NCI-H345 (cell line): ENCODE results near the gene NHSL1.

Source experiments
- DNase-seq: peaks from one replicate; lab custom pipeline; 2025; lab: John Stamatoyannopoulos, UW

The NHSL1 gene

DNA sequence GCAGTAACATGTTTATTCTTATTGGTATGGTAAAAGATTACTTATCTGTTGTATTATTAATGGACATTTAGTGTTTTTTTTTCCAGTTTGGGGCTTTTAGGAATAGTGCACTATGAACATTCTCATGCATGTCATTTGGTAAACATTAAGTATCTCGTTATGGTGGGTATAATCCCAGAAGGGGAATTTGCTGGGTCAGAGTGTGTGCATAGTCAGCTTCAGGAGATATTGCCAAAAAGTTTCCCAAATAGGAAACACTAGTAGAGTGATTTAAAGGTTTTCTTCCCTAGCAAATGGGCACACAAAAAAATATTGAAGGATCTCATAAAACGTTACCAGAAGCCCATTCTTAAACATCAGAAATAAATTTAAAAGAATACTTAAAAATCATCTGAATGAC is 25.2 kb upstream of the NHSL1 start:
- no peak for DNase-seq

DNA sequence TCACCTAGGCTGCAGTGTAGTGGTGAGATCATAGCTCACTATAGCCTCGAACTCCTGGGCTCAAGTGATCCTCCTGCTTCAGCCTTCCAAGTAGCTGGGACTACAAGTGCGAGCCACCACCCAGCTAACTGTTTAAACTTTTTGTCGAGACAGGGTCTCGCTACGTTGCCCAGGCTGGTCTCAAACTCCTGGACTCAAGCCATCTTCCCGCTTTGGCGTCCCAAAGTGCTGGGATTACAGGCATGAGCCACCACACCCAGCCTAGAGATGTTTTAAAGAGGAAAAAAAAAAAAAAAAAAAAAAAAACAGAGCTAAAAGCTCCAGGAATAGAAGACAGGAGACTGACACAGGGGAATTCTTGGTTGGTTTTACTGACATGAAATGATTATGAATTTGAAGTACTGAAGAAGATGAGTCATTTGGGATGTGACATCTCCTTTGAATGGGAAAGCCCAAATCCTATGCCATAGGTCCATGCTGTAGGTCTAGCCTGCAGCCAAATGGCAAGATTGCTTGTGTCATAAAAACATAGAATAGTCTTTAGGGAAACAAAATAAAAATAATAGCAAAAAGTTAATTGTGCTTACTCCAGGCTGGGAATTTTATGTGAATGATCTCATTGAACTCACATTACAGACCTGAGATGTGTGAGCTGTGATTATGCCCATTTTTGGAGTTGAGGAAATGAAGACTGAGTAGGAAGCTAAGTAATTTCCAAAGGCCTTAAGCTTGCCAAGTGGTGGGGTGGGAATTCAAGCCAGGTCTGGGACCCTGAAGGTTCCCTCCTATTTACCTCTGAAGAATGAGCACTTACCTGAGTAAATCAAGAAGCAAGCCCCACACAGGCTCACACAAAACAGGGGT is 24.3 kb upstream of the NHSL1 start:
- no peak for DNase-seq

DNA sequence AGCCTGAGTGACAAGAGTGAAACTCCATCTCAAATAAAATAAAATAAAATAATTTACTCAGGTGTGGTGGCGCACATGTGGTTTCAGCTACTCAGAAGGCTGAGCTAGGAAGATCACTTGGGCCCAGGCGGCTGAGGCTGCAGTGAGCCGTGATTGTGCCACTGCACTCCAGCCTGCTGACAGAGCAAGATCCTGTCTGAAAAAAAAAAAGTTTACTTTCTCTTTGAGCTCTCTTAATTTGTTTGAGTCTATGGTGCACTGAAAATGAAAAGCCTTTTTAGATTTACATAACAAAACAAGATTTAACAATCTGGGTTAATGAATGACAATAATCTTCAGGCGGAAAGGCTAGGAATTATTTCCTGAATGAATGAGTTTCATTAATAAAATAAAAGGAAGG is 23.3 kb upstream of the NHSL1 start:
- no peak for DNase-seq

DNA sequence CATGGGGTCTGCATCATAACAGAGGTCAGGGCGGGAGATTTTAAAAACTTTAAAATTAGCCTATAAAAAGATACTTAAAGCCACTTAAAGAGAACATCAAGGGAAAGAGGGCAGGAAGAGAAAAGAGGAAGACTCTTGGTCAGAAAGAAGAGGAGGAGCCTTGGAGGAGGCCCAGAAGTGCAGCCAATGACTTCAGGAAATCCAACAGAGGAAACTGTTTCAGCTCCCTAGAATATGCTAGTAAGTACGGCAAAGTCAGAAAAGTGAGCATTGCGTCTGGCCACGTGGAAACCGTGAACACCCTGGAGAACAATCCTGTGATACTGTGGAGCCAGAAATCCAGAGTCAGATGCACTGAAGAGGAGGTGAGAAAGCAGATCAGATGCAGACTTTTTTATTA is 22.5 kb upstream of the NHSL1 start:
- DNase-seq: no peak

DNA sequence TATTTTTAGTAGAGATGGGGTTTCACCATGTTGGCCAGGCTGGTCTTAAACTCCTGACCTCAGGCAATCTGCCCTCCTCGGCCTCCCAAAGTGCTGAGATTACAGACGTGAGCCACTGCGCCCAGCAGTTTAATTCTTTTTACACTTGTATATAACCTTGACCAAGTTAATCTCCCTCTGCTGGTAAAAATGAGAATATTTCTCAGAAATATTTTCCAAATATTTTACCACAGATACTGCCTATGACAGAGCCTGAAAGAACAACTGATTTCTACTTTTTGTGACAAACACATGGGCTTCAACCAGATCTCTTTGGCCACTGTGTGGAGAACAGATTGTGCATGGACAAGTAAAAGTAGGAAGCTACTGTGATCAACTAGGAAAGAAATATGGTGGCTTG is 21.2 kb upstream of the NHSL1 start:
- no peak for DNase-seq

DNA sequence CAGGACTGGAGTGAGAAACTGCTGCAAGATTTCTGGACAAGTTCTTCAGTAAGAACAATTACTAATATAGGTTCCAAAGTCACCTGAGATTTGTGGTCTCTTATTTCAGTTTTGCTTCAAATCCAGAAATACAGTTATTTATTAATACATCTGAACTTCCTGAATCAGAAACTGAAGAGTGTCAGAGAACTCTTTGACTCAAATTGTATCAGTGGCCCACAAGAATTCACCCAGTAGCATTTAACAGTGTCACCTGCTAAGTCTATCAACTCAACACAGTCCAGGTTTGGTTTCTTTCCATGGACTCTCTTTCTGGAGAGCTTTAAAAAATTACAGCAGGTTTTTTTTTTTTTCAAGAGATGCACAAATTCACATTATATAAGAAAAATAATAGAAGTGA is 18.8 kb upstream of the NHSL1 start:
- DNase-seq: no peak

DNA sequence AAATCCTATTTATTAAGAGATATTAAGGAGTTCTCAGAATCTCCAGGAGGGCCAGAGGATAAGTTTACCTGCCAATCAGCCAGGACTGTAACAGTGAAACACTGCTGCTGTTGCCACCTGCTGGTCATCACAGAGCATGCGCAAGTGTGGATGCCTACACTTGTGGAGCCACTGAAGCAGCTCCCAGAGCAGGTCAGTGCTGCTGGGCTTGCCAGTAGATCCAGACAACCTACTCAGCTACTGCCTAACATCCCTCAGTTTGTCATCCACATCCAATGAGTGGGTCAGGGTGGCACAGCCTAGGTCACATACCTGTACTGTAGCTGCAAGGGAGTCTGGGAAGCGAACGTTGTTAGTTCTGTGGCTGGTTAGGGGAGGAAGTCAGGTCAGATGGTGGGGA is 18.3 kb upstream of the NHSL1 start:
- no peak for DNase-seq

- no peak for DNase-seq
Observed at GRCh38 chr6:138515657-138516248, 16.5 kb upstream of the NHSL1 start.

DNA sequence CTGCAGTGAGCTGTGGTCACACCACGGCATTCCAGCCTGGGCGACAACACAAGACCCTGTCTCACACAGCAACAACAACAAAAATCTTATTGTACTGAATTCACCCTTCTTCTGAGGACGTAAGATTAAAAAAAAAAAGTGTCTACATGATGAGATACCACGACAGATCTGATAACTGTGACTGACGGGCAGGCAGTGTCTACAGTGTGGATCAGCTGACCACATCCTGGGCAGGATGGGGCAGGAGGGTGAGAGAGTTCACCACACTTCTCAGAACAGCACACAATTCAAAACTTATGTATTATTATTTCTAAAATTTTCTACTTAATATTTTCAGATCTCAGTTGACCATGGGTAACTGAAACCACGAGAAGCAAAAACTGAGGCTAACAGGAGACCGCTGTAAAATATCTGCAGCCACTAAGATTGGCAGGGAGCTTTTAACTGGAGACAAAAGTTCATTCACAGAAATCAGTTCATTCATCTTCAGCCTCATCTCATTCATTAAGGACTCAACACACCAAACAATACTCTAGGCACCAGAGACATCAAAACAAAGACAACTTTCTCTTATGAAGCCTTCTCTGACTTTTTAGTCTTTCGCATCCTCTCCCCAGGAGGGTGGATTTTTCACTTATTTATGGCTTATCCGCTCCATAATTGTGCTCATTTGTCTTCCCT is 15.7 kb upstream of the NHSL1 start:
- DNase-seq: no peak

GRCh38 chr6:138512609-138513008 is 13.3 kb upstream of the NHSL1 start:
- DNase-seq: no peak

DNA sequence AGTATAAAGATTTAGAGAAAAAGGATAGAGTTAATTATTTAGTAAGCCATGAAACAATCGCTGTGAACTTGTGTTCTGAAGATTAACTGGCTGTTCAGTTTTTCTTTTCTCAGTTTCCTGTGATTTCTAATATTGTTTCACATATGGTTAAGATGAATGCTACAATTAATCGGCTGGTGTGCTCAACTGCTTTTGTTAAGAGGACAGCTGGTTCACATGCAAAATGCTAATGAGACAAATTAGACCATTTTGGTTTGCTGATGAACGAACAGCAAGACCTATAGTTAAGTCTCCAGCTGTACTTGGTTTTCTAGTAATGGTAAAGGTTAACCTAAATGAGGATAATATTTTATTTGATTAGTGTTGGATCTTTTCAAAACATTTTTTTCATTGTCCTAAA is 10.8 kb upstream of the NHSL1 start:
- DNase-seq: no peak

- peak; percentile 40 for DNase-seq
Observed at GRCh38 chr6:138509371-138509770, 10.1 kb upstream of the NHSL1 start.

- DNase-seq: no peak
Observed at GRCh38 chr6:138508676-138508988, 9.3 kb upstream of the NHSL1 start.

DNA sequence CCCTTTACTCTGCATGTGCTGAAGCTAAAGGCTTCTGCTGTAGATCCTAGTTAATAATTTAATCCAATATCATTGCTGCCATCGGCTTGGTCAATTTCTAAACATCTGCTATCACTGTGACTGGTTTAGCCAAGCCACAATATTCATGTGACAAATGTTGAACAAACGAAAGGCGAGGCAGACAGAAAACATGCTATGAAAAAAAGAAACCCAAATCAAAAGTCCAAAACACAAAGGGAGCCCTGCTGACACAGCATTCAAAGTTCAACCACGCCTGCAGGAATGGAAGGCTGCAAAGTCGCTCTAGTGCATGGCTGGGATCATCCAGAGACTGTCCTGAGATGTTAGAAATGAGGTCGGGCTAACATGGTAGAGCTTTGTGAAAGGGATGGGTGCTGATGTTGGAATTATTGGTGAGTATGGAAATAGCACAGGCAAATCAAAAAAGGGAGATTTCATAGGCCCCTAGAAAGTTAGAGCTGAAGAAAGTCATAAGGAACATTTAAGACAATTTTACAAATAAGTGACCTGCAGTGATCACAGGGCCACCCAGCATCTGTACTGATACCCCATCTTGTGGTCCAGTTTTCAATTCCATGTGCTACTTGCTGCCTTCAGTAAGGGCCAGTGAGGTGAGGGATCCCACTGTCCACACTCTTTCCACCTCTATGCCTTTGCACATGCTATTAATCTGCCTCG is 8.8 kb upstream of the NHSL1 start:
- DNase-seq: no peak

DNA sequence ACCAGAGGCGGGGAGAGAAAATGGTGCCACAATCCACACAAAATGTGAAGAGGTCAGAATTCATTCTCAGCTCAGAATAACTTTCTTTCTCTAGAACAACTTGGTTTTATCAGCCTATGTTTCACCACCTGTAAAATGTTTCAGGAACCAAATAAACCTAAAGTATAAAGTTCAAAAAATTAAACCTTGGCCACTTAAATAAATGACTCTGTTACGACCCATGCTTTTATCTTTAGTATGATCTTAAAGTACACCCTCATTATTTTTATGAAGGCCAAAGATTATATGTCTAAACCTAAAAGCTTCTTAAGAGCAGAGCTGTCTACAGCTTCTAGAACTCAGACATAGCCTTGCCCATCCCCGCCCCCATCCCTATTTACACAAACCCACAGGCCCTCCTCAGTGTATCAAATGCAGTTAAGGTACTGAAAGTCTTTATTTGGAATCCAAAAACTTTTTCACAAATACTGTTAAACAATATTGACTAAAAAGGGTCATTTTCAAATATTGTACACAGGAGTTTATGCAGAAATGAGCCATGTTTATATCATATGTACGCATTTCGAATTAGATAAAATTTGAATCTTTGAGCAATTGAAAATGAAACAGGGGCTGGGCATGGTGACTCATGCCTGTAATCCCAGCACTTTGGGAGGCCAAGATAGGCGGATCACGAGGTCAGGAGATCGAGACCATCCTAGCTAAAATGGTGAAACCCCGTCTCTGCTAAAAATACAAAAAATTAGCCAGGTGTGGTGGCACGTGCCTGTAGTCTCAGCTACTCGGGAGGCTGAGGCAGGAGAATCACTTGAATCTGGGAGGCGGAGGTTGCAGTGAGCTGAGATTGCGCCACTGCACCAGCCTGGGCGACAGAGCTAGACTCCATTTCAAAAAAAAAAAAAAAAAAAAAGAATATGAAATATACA is 5.7 kb upstream of the NHSL1 start:
- DNase-seq: no peak

GRCh38 chr6:138503881-138504680 is 4.8 kb upstream of the NHSL1 start:
- DNase-seq: no peak

GRCh38 chr6:138502546-138502945 is 3.3 kb upstream of the NHSL1 start:
- DNase-seq: no peak

DNA sequence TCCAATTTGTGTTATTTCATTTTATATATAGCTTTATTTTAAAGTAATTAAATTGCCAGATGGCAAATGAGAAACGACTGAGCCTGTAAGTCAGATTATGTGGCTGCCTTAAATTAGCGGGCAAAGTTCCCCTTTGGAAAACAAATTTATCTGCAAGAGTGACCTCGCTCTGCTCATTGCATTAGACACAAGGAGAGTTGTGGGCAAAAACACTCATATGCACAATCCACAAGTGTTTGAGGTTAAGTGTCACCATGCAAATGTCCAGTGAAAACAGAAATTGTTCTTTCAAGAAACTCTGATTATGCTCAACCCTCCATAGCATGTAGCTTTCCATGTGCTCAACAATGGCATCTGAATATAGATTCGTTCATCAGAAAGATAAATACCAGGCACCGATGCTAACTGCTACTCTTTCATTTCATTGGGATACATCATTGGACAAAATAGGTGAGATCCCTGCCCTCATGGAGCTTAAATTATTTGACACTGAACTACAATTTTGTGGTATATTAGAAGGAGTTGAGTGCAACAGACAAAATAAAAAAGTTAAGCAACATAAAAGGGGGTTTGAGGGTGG is 1.7 kb upstream of the NHSL1 start:
- no peak for DNase-seq

DNA sequence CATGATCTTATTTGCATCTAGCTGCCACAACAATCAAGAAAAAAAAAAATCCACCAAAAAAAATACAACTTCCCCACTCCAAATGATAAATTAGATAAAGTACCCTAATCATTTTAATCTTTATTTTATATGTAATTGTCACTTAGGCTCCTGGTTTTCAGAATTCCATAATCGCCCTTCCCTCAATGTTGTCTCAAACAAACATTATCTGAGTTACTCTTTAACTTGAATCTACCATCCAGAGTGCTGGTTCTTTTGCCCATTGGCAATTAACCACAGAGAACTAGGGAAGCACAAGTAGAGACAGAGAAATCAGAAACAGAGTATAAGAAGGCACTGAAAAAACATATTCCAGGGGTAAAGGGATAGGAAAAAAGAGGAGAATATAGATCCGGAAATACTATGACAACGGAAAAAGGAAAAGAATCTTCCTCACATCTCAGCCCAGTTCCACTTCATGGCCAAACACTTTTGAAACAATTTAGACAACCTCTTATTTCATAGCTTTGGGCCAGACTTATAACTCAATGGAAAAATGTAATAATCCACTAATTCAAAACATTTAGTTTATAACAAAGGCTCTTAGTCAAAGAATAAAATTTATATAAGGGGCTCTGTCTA is 861 bp upstream of the NHSL1 start:
- DNase-seq: no peak
